ENCODE results near the gene AGPAT2.

The AGPAT2 gene

GRCh38 chr9:136686794-136687711 lies at the start of gene AGPAT2:
TSS of gene AGPAT2 (minus strand) at chr9:136687457. CDS start at chr9:136687357, 100 bp downstream.
- peak in 1 of 2 donors; percentile 32 for DNase-seq (ENCODE audit: low read depth in 2 of 2)

- DNase-seq (ENCODE audit: low read depth in 2 of 2): no peak
Observed at GRCh38 chr9:136735812-136736480, 48.7 kb upstream of the AGPAT2 start.

- no peak for DNase-seq (ENCODE audit: low read depth in 2 of 2)
Observed at GRCh38 chr9:136734837-136735496, 47.7 kb upstream of the AGPAT2 start.

GRCh38 chr9:136733611-136734010 lies 46.4 kb upstream of the AGPAT2 start:
- no peak for DNase-seq (ENCODE audit: low read depth in 2 of 2)

- no peak for DNase-seq (ENCODE audit: low read depth in 2 of 2)
Observed at GRCh38 chr9:136732444-136733178, 45.4 kb upstream of the AGPAT2 start.

- DNase-seq (ENCODE audit: low read depth in 2 of 2): no peak
Observed at GRCh38 chr9:136729926-136730325, 42.7 kb upstream of the AGPAT2 start.

GRCh38 chr9:136729144-136729543 lies 41.9 kb upstream of the AGPAT2 start:
- no peak for DNase-seq (ENCODE audit: low read depth in 2 of 2)

GRCh38 chr9:136728548-136729123 lies 41.4 kb upstream of the AGPAT2 start:
- DNase-seq (ENCODE audit: low read depth in 2 of 2): no peak

GRCh38 chr9:136728080-136728547 lies 40.9 kb upstream of the AGPAT2 start:
- DNase-seq (ENCODE audit: low read depth in 2 of 2): peak; percentile 86 to 92

- no peak for DNase-seq (ENCODE audit: low read depth in 2 of 2)
Observed at GRCh38 chr9:136726631-136727191, 39.5 kb upstream of the AGPAT2 start.

- no peak for DNase-seq (ENCODE audit: low read depth in 2 of 2)
Observed at GRCh38 chr9:136726118-136726517, 38.9 kb upstream of the AGPAT2 start.

- DNase-seq (ENCODE audit: low read depth in 2 of 2): no peak
Observed at GRCh38 chr9:136725612-136726011, 38.4 kb upstream of the AGPAT2 start.

GRCh38 chr9:136724772-136725171 lies 37.5 kb upstream of the AGPAT2 start:
- no peak for DNase-seq (ENCODE audit: low read depth in 2 of 2)

GRCh38 chr9:136723989-136724388 lies 36.7 kb upstream of the AGPAT2 start:
- no peak for DNase-seq (ENCODE audit: low read depth in 2 of 2)

GRCh38 chr9:136723362-136723976 lies 36.2 kb upstream of the AGPAT2 start:
- no peak for DNase-seq (ENCODE audit: low read depth in 2 of 2)

GRCh38 chr9:136722969-136723356 lies 35.7 kb upstream of the AGPAT2 start:
- no peak for DNase-seq (ENCODE audit: low read depth in 2 of 2)

GRCh38 chr9:136722093-136722968 lies 35.1 kb upstream of the AGPAT2 start:
- DNase-seq (ENCODE audit: low read depth in 2 of 2): no peak

GRCh38 chr9:136721339-136722092 lies 34.3 kb upstream of the AGPAT2 start:
- no peak for DNase-seq (ENCODE audit: low read depth in 2 of 2)

GRCh38 chr9:136720898-136721338 lies 33.7 kb upstream of the AGPAT2 start:
- DNase-seq (ENCODE audit: low read depth in 2 of 2): no peak

Measured in stimulated activated CD8-positive, alpha-beta memory T cell treated with anti-CD3 and anti-CD28 coated beads, Interleukin-7, amount 100 ng/mL, for 1 hour (primary cell).